Ishikawa (cell line): Measurements from ENCODE around the gene RHOB.

Source experiments
- CEBPB ChIP-seq: IDR thresholded peaks from 2 replicates; pipeline ENCODE4 v1.6.1; 2012
- CREB1 ChIP-seq: IDR thresholded peaks from 2 replicates; pipeline ENCODE4 v1.6.1; 2012; ENCODE audit warnings: low read depth
- EGR1 ChIP-seq: IDR thresholded peaks from 2 replicates; pipeline ENCODE4 v1.6.1; 2012
- EP300 ChIP-seq: IDR thresholded peaks from 2 replicates; pipeline ENCODE4 v1.6.1; 2012; ENCODE audit warnings: borderline replicate concordance
- FOXM1 ChIP-seq: IDR thresholded peaks from 2 replicates; pipeline ENCODE4 v1.6.1; 2012; ENCODE audit warnings: low read depth, borderline replicate concordance
- NFIC ChIP-seq: IDR thresholded peaks from 2 replicates; pipeline ENCODE4 v1.6.1; 2012
- RAD21 ChIP-seq: IDR thresholded peaks from 2 replicates; pipeline ENCODE4 v1.6.1; 2012; ENCODE audit warnings: low read depth
- TAF1 ChIP-seq: IDR thresholded peaks from 2 replicates; pipeline ENCODE4 v1.6.1; 2012; ENCODE audit warnings: low read depth, mild to moderate bottlenecking
- TCF12 ChIP-seq: IDR thresholded peaks from 2 replicates; pipeline ENCODE4 v1.6.1; 2012; ENCODE audit warnings: low read depth
- TEAD4 ChIP-seq: IDR thresholded peaks from 2 replicates; pipeline ENCODE4 v1.6.1; 2012
- YY1 ChIP-seq: IDR thresholded peaks from 2 replicates; pipeline ENCODE4 v1.6.1; 2012; ENCODE audit warnings: low read depth
- ZBTB7A ChIP-seq: IDR thresholded peaks from 2 replicates; pipeline ENCODE4 v1.6.1; 2012; ENCODE audit warnings: low read depth
- TF ChIP-seq, protein P1 (sequence below): IDR thresholded peaks from 2 replicates; pipeline ENCODE4 v1.6.1; 2012; ENCODE audit warnings: low read depth, mild to moderate bottlenecking
- TF ChIP-seq, protein P2 (sequence below): IDR thresholded peaks from 2 replicates; pipeline ENCODE4 v1.6.1; 2012
- TF ChIP-seq, protein P3 (sequence below): IDR thresholded peaks from 2 replicates; pipeline ENCODE4 v1.6.1; 2012

Gene RHOB

DNA sequence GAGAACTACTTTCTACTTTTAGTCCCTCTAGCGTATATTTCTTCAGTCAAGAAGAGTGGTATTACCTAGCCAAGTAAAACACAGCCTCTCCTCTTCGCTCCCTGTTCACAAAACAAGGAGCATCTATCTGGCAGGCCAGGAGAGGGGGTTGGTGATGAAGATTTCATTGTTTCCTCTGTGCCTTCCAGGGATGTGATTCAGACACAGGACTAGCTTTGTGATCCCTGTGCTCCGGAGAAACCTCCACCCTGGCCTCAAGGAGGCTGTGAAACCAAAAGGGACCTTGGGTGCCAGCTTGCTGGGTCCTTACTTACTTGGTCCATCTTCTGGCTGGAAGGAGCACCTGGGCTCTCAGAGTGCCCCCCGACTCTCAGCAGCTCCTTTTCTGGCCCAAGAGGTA, 5.7 kb downstream of the RHOB start:
- TF ChIP-seq TCF12, result no peak
- no peak for TF ChIP-seq EGR1
- no peak for TF ChIP-seq FOXM1
- TF ChIP-seq, protein P1, sequence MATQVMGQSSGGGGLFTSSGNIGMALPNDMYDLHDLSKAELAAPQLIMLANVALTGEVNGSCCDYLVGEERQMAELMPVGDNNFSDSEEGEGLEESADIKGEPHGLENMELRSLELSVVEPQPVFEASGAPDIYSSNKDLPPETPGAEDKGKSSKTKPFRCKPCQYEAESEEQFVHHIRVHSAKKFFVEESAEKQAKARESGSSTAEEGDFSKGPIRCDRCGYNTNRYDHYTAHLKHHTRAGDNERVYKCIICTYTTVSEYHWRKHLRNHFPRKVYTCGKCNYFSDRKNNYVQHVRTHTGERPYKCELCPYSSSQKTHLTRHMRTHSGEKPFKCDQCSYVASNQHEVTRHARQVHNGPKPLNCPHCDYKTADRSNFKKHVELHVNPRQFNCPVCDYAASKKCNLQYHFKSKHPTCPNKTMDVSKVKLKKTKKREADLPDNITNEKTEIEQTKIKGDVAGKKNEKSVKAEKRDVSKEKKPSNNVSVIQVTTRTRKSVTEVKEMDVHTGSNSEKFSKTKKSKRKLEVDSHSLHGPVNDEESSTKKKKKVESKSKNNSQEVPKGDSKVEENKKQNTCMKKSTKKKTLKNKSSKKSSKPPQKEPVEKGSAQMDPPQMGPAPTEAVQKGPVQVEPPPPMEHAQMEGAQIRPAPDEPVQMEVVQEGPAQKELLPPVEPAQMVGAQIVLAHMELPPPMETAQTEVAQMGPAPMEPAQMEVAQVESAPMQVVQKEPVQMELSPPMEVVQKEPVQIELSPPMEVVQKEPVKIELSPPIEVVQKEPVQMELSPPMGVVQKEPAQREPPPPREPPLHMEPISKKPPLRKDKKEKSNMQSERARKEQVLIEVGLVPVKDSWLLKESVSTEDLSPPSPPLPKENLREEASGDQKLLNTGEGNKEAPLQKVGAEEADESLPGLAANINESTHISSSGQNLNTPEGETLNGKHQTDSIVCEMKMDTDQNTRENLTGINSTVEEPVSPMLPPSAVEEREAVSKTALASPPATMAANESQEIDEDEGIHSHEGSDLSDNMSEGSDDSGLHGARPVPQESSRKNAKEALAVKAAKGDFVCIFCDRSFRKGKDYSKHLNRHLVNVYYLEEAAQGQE, result no peak
- no peak for TF ChIP-seq NFIC
- TF ChIP-seq, protein P2, sequence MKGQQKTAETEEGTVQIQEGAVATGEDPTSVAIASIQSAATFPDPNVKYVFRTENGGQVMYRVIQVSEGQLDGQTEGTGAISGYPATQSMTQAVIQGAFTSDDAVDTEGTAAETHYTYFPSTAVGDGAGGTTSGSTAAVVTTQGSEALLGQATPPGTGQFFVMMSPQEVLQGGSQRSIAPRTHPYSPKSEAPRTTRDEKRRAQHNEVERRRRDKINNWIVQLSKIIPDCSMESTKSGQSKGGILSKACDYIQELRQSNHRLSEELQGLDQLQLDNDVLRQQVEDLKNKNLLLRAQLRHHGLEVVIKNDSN, result no peak
- TF ChIP-seq, protein P3, sequence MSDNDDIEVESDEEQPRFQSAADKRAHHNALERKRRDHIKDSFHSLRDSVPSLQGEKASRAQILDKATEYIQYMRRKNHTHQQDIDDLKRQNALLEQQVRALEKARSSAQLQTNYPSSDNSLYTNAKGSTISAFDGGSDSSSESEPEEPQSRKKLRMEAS, result no peak
- TF ChIP-seq CREB1, result no peak
- TF ChIP-seq RAD21, result no peak
- TF ChIP-seq ZBTB7A, result no peak
- TF ChIP-seq TAF1, result no peak

DNA sequence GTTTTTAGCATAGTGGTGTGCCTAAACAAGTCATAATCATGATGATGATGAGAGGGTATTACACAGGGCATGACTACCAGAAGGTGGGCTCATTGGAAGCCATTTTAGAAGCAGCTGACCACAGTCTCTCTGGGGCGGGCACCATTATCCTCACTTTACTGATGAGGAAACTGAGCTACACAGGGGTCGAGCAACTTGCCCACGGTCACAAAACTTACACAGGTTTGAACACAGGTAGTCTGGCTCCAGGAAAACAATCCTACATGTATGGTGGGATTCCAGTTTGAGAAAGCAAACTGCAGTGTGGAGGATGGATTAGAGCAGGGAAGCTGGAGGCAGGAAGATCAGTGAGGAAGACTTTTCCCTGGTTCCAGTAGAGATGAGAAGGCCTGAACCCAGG, 6.2 kb downstream of the RHOB start:
- TF ChIP-seq EGR1 (no peak), CEBPB (no peak), RAD21 (no peak), TEAD4 (no peak), YY1 (no peak), TCF12 (no peak), ZBTB7A (no peak), EP300 (no peak), NFIC (no peak), CREB1 (no peak)
- TF ChIP-seq, protein P2, result no peak
- TF ChIP-seq, protein P1, result no peak
- TF ChIP-seq, protein P3, result no peak

DNA sequence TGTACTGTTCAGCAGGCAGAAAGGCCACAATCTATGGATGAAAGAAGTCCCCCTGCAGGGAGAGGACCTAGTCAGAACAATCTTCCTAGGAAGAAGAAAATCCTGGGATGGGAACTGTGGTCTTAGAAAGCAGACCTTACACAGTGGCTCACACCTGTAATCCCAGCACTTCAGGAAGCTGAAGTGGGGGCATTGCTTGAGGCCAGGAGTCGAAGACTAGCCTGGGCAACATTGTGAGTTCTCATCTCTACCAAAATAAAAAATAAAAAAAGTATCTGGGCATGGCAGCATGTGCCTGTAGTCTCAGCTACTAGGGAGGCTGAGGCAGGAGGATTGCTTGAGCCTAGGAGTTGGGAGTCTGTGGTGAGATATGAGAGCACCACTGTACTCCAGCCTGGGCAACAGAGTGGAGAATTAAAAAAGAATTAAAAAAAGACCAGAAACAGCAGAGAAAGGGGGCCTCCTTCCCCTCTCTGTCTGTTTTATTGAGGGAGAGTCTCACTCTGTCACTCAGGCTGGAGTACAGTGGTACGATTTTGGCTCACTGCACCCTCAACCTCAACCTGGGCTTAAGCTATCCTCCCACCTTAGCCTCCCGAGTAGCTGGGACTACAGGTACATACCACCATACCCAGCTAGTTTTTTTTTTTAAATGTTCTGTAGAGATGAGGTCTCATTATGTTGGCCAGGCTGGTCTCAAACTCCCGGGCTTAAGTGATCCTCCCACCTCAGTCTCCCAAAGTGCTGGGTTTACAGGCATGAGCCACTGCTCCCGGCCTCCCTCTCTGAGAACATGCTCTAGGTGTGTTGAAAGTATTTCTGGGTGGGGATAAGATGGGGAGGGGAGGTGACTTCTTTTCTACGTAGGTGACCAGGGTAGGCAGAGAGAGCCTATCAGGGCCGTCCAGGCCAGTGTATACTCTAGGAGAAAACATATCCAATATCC, 7.4 kb downstream of the RHOB start:
- TF ChIP-seq EP300, result no peak
- TF ChIP-seq, protein P3, result no peak
- TF ChIP-seq EGR1, result no peak
- TF ChIP-seq, protein P2, result no peak
- no peak for TF ChIP-seq FOXM1
- TF ChIP-seq RAD21, result no peak
- TF ChIP-seq CREB1, result no peak

DNA sequence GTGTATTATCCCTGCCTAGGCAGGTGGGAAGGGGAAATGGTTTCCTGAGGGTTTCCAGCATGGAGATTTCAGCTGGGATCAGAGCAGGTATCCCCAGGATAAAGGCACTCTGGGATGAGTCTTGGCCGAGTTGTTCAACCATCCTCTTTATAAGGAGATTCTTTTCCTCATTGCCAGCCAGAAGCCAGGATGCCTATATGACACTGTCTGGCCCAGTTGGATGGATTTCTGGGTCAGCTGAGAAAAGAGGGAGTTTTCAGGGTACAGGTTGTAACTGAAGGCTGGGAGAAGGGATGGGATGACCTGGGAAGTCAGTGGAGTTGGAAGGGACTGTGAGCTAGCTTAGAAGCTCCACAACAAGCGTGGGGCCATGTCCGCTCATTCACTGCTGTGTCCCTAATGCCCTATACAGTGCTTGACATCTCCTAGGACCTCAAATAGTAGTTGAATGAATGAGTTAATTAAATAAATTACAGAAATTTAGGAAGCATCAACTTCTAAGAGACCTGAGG, 8.3 kb downstream of the RHOB start:
- no peak for TF ChIP-seq ZBTB7A
- TF ChIP-seq, protein P3, result no peak
- no peak for TF ChIP-seq FOXM1
- TF ChIP-seq CREB1, result no peak
- no peak for TF ChIP-seq EGR1
- TF ChIP-seq EP300, result no peak
- TF ChIP-seq TCF12, result no peak
- TF ChIP-seq, protein P2, result no peak
